MM.1S (cell line): ENCODE measurements around the gene CACUL1.

Experiments
- DNase-seq: peaks from one replicate; pipeline ENCODE4 v3.0.0-alpha.2; 2015
- H2AFZ ChIP-seq: fragments of 300-600 bp; sonication (generic); 2 replicates; pipeline ENCODE4 v1.6.0; 2016; ENCODE audit warnings: antibody characterized with exemption, low read length
- H3F3A ChIP-seq: fragments of 300-600 bp; sonication (generic); 2 replicates; pipeline ENCODE4 v1.6.1; 2016; ENCODE audit warnings: mild to moderate bottlenecking, antibody characterized with exemption, low read length, moderate library complexity, mixed read lengths; ENCODE audit not compliant: insufficient read depth
- H3K27ac ChIP-seq: fragments of 300-600 bp; sonication (generic); 2 replicates; pipeline ENCODE4 v1.5.1; 2016; ENCODE audit warnings: mild to moderate bottlenecking, low read length
- H3K27me3 ChIP-seq: fragments of 300-600 bp; sonication (generic); replicated peaks from 2 replicates; pipeline ENCODE4 v1.6.0; 2016; ENCODE audit warnings: low read length; ENCODE audit not compliant: insufficient read depth
- H3K36me3 ChIP-seq: fragments of 300-600 bp; sonication (generic); replicated peaks from 2 replicates; pipeline ENCODE4 v1.6.1; 2016; ENCODE audit warnings: mild to moderate bottlenecking, low read length, mixed read lengths; ENCODE audit not compliant: insufficient read depth
- H3K4me1 ChIP-seq: fragments of 300-600 bp; sonication (generic); 2 replicates; pipeline ENCODE4 v1.6.1; 2016; ENCODE audit warnings: low read length, mixed read lengths
- H3K4me2 ChIP-seq: fragments of 300-600 bp; sonication (generic); 2 replicates; pipeline ENCODE4 v1.6.0; 2016; ENCODE audit warnings: low read depth, low read length
- H3K4me3 ChIP-seq: fragments of 300-600 bp; sonication (generic); 2 replicates; pipeline ENCODE4 v1.5.1; 2016; ENCODE audit warnings: low read length, mixed read lengths
- H3K79me2 ChIP-seq: fragments of 300-600 bp; sonication (generic); 2 replicates; pipeline ENCODE4 v1.6.1; 2016; ENCODE audit warnings: mixed run types, low read length, mixed read lengths
- H3K9ac ChIP-seq: fragments of 300-600 bp; sonication (generic); 2 replicates; pipeline ENCODE4 v1.6.1; 2016; ENCODE audit warnings: low read length, mixed read lengths
- H3K9me2 ChIP-seq: fragments of 300-600 bp; sonication (generic); replicated peaks from 2 replicates; pipeline ENCODE4 v1.6.1; 2016; ENCODE audit warnings: mild to moderate bottlenecking, low read length, mixed read lengths; ENCODE audit not compliant: insufficient read depth
- H3K9me3 ChIP-seq: fragments of 300-600 bp; sonication (generic); replicated peaks from 2 replicates; pipeline ENCODE4 v1.6.1; 2016; ENCODE audit warnings: mild to moderate bottlenecking, low read length, mixed read lengths; ENCODE audit not compliant: insufficient read depth
- H4K20me1 ChIP-seq: fragments of 300-600 bp; sonication (generic); 2 replicates; pipeline ENCODE4 v1.6.1; 2016; ENCODE audit warnings: mild to moderate bottlenecking, low read length, moderate library complexity, mixed read lengths; ENCODE audit not compliant: insufficient read depth
- CTCF ChIP-seq: fragments of 300-600 bp; sonication (generic); IDR thresholded peaks from 2 replicates; pipeline ENCODE4 v1.5.1; 2016; ENCODE audit warnings: antibody characterized with exemption, low read length, mixed read lengths
- EZH2 ChIP-seq: fragments of 300-600 bp; sonication (generic); optimal IDR thresholded peaks from 2 replicates; pipeline ENCODE3; 2017; ENCODE audit warnings: low read depth, mild to moderate bottlenecking, antibody characterized with exemption, low read length, mixed read lengths
- EZH2phosphoT487 ChIP-seq: fragments of 300-600 bp; sonication (generic); IDR thresholded peaks from 2 replicates; pipeline ENCODE4 v1.6.1; 2018; ENCODE audit warnings: antibody characterized with exemption, low read length

The CACUL1 gene

GRCh38 chr10:118633786-118634185 is 121.0 kb downstream of the CACUL1 start:
- no peak overlapping the region for H3K9ac ChIP-seq
- H3K9me2 ChIP-seq: no peaks in the 10 kb centered on the region
- TF ChIP-seq EZH2phosphoT487: no peak
- H3K36me3 ChIP-seq: no peaks in the 10 kb centered on the region
- H2AFZ ChIP-seq: no peak overlapping the region
- H3K27ac ChIP-seq: no peak overlapping the region
- no peak overlapping the region for H3K4me2 ChIP-seq
- H3K4me1 ChIP-seq: no peaks in the 10 kb centered on the region
- H4K20me1 ChIP-seq: no peaks in the 10 kb centered on the region
- H3F3A ChIP-seq: no peaks in the 10 kb centered on the region
- H3K79me2 ChIP-seq: no peaks in the 10 kb centered on the region
- no peak for DNase-seq
- H3K4me3 ChIP-seq: no peak overlapping the region
- H3K9me3 ChIP-seq: no peaks in the 10 kb centered on the region
- no peaks in the 10 kb centered on the region for H3K27me3 ChIP-seq

GRCh38 chr10:118629211-118629610 is 125.6 kb downstream of the CACUL1 start:
- Histone ChIP-seq H2AFZ (no peak overlapping the region), H3K36me3 (no peaks in the 10 kb centered on the region), H3K4me1 (no peaks in the 10 kb centered on the region), H3K9me3 (no peaks in the 10 kb centered on the region), H4K20me1 (no peaks in the 10 kb centered on the region), H3K4me2 (no peak overlapping the region), H3K9ac (no peak overlapping the region), H3K79me2 (no peaks in the 10 kb centered on the region), H3K27ac (no peak overlapping the region), H3F3A (no peaks in the 10 kb centered on the region), H3K27me3 (no peaks in the 10 kb centered on the region), H3K9me2 (no peaks in the 10 kb centered on the region), H3K4me3 (no peak overlapping the region)
- TF ChIP-seq CTCF (no peak), EZH2 (no peak), EZH2phosphoT487 (no peak)
- DNase-seq: no peak

- H3K27me3 ChIP-seq: no peaks in the 10 kb centered on the region
- no peak overlapping the region for H3K9ac ChIP-seq
- TF ChIP-seq EZH2 (no peak), CTCF (no peak), EZH2phosphoT487 (no peak)
- no peak overlapping the region for H2AFZ ChIP-seq
- no peaks in the 10 kb centered on the region for H4K20me1 ChIP-seq
- H3F3A ChIP-seq: no peaks in the 10 kb centered on the region
- no peak overlapping the region for H3K27ac ChIP-seq
- no peak for DNase-seq
- H3K9me2 ChIP-seq: no peaks in the 10 kb centered on the region
- H3K4me3 ChIP-seq: no peak overlapping the region
- H3K79me2 ChIP-seq: no peaks in the 10 kb centered on the region
- H3K4me1 ChIP-seq: no peaks in the 10 kb centered on the region
- no peaks in the 10 kb centered on the region for H3K36me3 ChIP-seq
- no peak overlapping the region for H3K4me2 ChIP-seq
- H3K9me3 ChIP-seq: no peaks in the 10 kb centered on the region
These were observed 126.4 kb downstream of the CACUL1 start for GRCh38 chr10:118628397-118628796.

GRCh38 chr10:118626953-118627352 is 127.8 kb downstream of the CACUL1 start:
- Histone ChIP-seq H3K27ac (no peak overlapping the region), H2AFZ (no peak overlapping the region), H3K36me3 (no peaks in the 10 kb centered on the region), H3K9me3 (no peaks in the 10 kb centered on the region), H3K9me2 (no peaks in the 10 kb centered on the region), H4K20me1 (no peaks in the 10 kb centered on the region), H3K9ac (no peak overlapping the region), H3K27me3 (no peaks in the 10 kb centered on the region), H3F3A (no peaks in the 10 kb centered on the region), H3K4me2 (no peak overlapping the region), H3K4me3 (no peak overlapping the region), H3K4me1 (no peaks in the 10 kb centered on the region), H3K79me2 (no peaks in the 10 kb centered on the region)
- DNase-seq: no peak
- no peak for TF ChIP-seq EZH2
- TF ChIP-seq CTCF: no peak
- no peak for TF ChIP-seq EZH2phosphoT487
